GM21825 (cell line): ENCODE data around the gene RNF11.

ENCODE experiments used
- ATAC-seq: cut with Tn5 transposase; IDR thresholded peaks from one replicate; pipeline ENCODE4 v1.9.1; 2021; ENCODE audit warnings: mild to moderate bottlenecking, moderate library complexity; ENCODE audit not compliant: unreplicated experiment

Gene RNF11

GRCh38 chr1:51294566-51295184 lies 58.6 kb downstream of the RNF11 start:
- ATAC-seq = no peak

- ATAC-seq = no peak
Measured at GRCh38 chr1:51295926-51296325, 59.9 kb downstream of the RNF11 start.

DNA sequence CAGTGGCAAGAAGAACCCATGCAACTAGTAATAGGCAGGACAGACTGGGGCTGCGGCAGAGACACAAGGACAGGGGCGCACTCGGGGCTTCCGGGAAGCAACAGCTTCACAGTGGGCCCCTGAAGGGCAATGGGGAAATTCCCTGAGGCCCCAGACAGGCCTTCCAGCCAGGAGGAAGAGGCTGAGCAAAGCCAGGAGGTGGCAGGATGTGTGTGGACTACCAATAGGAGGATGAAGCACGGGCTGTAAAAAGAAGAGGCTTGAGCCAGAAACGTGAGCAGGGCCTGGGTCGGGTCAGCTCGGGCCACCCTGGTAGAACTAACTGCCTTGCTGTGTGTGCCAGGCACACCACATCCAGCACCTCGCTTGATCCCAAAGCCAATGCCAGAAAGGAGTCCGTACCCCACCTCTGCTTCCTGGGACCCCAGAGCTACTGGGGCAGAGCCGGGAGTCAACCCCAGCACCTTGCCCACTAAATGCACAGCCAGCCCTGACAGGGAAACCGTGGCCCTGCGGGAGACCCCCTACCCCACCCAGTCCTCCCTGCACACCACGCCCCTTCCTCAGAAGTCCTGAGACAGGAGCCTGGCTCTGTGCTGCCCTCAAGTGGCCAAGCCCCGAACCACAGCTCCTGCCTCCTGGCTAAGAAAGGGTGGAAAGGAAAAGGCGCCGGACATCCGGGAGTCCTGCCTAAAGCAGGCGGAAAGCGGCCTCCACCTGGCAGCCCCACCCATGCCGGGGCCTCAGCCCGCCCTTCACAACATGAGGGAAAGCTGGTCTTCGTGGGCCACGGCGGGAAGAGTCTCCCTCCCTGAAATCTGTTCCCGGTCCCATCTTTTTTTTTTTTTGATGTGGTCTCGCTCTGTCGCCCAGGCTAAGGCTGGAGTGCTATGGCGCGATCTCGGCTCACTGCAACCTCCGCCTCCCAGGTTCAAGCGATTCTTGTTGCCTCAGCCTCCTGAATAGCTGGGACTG lies 60.6 kb downstream of the RNF11 start:
- peak; percentile 48 for ATAC-seq

DNA sequence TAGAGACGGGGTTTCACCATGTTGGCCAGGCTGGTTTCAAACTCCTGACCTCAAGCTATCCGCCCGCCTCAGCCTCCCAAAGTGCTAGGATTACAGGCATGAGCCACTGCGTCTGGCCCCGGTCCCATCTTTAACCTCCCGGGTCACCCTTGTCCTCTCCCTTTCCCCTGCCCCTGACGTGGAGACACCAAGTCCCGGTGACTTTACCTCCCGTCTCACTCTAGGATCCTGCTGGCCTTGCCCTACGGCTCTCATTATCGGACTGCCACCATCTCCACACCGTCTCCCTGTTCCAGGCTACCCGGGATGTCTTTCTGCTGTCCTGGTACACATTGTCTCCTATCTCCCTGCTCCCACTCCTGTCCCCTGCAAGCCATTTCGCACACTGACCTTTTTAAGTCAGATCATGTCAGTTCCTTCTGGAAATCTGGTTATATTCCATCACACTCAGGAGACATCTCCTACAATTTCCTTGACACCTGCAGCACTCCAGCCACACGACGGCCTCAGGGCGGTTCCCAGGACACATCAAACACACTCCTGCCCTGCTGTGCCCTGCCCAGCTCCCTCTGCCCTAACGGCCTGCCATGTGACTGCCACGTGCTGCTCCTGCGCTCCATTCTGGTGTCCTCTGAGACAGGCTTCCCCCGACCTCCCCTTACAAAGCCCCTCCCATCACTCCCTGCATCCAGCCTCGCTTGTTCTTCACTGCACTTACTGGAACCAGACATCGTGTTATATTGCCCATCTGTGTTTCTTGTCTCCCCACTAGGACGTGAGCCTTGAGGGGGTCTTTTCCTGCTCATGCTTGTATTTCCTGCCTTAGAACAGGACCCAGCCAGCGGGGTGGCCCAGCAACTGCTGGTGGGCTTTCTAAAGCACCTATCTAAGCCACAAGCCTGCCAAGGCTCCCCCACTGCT lies 61.6 kb downstream of the RNF11 start:
- ATAC-seq = no peak

- ATAC-seq = no peak
Measured at GRCh38 chr1:51298322-51298705, 62.2 kb downstream of the RNF11 start.

DNA sequence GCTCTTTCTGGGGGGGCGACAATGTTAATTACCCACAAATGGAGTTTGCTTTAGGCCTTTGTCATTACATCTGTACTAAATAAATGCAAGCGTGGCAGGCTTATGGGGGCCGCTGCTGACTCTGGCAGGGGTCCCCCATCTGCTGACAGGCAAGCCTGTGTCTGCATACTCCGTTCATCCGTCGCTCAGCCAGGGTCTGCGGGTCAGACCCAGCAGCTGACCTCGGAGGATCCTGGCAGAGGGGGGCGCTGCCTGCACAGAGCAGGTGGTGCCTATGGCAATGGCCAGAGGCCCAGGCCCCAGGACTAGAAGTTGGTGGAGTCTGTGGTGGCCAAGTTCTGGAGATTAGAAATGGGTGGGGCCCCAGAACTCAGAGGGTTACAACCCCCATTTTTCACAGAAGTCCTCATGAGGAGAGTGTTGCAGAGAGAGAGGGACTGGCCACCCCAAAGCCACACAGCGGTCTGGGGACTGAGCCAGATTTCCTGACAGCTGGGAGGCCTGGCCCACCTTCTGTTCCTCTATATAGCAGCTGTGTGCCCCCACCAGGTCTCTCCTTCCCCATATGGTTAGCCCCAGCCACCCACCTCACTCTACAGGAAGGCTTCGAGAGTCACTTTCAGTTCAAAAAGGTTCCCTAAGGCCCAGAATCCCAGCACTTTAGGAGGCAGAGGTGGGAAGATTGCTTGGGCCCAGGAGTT lies 63.3 kb downstream of the RNF11 start:
- no peak for ATAC-seq

DNA sequence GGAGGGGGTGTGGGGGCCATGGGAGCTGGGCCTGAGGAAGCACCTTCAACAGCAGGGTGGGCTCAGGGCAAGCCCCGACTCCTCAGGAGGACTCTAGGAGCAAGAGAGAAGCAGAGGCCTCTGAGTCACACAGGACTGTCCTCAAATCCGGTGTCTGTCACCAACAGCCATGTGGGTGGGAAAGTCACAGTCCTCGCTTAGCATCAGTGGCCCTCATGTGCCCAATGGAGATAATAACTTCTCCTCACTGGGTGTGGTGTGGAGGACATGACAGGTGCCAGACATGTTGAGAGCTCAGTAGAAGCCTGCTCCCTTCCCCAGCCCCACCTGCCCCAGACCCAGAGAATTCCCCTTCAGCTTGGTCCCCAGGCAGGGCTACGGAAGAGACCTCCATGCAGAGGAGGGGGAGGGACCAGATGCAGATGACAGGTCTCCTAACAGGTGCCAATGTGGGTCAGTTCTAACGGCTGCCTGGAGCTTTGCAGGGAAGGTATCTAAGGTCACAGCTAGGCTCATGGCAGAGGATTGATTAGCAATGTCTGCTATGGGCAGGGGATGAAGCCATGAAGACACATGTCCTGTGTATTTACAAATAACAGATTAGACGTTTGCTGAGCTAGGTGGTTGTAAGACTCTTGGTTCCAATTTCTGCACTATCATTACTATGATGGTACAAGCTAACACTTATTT lies 64.1 kb downstream of the RNF11 start:
- no peak for ATAC-seq

GRCh38 chr1:51301152-51301843 lies 65.2 kb downstream of the RNF11 start:
- ATAC-seq = peak; percentile 30

GRCh38 chr1:51301844-51302162 lies 65.7 kb downstream of the RNF11 start:
- no peak for ATAC-seq

- no peak for ATAC-seq
Measured at GRCh38 chr1:51302270-51302669, 66.2 kb downstream of the RNF11 start.

DNA sequence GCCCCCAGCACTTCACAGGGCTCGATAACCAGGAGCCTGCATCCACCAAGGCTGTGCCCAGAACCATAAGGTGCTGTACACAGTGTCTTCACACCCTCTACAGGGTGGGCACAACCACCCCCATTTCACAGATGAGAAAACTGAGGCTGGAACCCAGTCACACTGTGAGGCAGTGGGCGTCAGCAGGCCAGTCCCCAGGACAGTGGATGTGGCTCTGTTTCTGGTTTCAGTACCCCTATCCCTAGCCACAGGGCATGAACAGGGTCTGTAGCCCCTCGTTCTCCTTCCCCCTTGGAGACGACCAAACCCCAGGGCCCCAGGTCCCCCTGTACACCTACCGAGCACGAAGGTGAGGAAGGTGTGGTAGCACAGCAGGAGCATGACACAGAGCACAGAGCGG lies 66.7 kb downstream of the RNF11 start:
- ATAC-seq = no peak

GRCh38 chr1:51303315-51303714 lies 67.2 kb downstream of the RNF11 start:
- ATAC-seq = no peak

- peak; percentile 39 for ATAC-seq
Measured at GRCh38 chr1:51303751-51304251, 67.7 kb downstream of the RNF11 start.

GRCh38 chr1:51304360-51304759 lies 68.3 kb downstream of the RNF11 start:
- no peak for ATAC-seq

- no peak for ATAC-seq
Measured at GRCh38 chr1:51305371-51305823, 69.3 kb downstream of the RNF11 start.

- no peak for ATAC-seq
Measured at GRCh38 chr1:51306950-51307349, 70.9 kb downstream of the RNF11 start.

DNA sequence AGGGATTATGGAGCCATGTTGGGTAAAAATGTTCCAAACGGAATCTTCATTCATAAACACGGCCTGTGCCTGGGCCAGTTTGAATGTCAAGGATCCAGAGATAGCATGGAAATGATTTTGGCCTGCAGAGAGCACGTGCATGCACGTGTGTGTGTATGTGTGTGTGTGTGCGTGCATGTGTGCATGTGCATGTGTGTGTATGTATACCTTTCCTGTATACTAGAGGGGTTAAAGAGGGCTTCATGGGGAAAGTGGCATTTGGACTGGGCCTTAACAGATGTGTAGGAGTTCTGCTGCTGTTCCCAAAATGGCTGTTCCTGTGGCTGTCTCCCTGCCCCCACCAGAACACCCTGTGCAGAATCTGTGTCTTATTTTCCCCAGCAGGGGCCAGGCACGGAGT lies 72.6 kb downstream of the RNF11 start:
- ATAC-seq = no peak

DNA sequence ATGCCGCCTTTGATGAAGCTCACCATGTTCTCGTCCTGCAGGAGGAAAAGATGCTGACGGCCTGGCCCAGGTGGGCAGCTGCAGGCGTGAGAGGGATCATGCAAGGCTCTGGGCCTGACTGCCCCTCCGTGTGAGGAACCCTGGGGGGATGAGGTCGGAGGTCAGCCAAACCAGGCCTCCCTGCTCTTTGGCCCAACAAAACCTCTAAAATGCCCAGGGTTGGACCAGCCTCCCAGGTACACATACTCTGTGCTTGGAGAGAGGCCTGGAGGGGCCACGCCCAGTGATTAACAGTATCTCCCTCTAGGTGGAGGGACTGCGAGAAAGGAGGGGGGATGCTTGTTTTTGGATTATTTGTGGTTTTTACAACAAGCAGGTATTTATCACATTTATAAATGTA lies 73.2 kb downstream of the RNF11 start:
- no peak for ATAC-seq

DNA sequence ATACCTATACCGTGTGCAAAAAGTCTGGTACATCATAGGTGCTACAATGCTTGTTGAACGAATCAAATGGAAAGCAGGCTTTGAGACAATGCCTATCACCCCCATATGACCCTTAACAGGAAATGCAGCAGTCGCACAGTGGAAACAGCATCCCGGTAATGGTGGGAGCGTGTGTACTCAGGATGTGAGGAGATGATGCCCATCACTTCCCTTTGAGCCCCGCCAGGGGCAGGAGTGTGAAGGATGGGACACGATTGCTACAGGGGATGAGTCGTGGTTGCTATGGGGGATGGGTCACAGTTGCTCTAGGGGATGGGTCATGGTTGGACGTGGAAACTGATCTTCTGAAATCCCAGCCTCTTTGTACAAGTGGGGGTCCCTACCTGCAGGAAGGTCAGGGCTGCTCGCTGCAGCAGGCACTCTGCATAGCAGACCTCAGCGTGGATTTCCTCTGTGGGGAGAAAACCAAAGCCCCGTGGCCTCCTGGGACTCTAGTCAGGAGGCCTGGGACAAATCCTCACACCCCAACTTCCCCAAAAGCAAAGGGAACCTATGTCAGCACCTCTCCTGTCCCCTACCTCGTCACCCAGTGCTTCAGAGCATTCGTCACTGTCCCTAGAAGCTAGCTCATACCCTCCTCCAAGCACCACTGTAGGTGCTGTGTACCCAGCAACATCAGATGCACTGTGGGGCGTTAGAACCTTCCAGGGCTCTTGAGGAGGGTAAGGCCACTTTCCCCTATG lies 75.0 kb downstream of the RNF11 start:
- no peak for ATAC-seq
